GM18519 (cell line): Measurements from ENCODE around the gene SPATA7.

Experiments used
- ATAC-seq: cut with Tn5 transposase; IDR thresholded peaks from one replicate; pipeline ENCODE4 v1.9.1; 2021; ENCODE audit warnings: mild to moderate bottlenecking, moderate library complexity; ENCODE audit not compliant: unreplicated experiment, low FRiP score

The SPATA7 gene

DNA sequence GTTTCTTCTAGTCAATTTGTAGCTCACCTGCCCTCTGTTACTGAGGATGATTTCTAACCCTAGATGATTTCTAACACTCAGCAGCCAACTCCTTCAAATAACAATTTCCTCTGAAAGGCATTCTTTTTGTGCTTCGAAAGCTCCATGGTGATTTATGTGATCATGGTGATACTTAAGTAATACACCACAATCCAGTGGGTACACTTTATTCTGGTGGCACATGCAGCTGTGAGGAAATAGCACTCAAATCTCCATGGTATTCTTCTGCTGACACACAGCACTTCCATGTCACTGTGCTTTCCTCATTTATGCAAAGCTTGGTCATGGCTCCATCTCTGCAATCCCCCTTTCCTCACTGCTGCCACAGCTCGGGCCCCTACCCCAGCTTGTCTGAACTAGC, 95.6 kb downstream of the SPATA7 start:
- ATAC-seq = no peak

DNA sequence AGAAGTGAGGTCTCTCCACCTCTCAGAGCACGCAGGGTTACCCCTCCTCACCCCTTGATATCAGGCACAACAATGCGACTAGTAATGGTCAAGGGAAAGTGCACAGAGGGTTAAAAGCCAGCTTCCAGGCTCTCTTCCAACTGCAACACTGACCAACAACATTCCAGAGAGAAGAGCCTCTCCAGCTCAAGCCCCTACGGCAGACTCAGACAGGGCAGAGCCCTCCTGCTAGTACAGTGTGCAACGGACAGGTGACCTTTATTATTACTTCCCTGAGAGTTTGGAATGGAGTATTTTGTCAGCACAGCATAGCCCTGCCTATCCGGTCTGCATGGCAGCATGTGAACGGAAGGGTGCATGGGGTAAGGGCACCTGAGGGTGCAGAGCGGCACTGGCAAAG, 96.3 kb downstream of the SPATA7 start:
- ATAC-seq = no peak

DNA sequence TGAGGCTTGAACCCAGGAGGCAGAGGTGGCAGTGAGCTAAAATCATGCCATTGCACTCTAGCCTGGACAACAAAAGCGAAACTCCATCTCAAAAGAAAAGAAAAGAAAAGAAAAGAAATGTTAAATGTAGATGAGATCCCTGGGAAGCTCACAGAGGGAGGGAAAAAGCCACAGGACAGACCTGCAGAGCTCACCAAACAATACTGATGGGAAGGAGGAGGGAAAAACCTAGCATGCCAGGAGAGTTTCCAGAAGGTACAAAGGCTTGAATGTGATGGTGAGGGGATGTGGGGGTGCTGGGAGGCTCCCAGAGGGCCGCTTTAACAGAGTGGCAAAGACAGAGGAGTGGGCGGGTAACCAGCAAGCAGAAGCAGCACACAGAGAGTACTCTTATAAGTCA, 97.1 kb downstream of the SPATA7 start:
- ATAC-seq = no peak
